Ovary (tissue), 3 donors: ENCODE measurements around the gene ZDHHC17.

Source experiments
- EP300 ChIP-seq: sonication (generic); formaldehyde crosslinking; IDR thresholded peaks from one replicate; pipeline ENCODE4 v1.6.1; 2017; ENCODE audit warnings: antibody characterized with exemption
- POLR2A ChIP-seq: fragments of 450-650 bp; IDR thresholded peaks from one replicate; pipeline ENCODE4 v1.6.1; 2017; ENCODE audit warnings: antibody characterized with exemption, mild to moderate bottlenecking, moderate library complexity
- TF ChIP-seq, protein P1 (sequence below), 3 donors: fragments of 450-650 bp in 2 of 3; fragments of 200-600 bp in 1 of 3; IDR thresholded peaks; one replicate each; pipeline versions ENCODE4 v1.5.1 to v1.8.0; 2016 to 2022; ENCODE audit warnings: antibody characterized with exemption in 3 of 3, mild to moderate bottlenecking in 1 of 3
- donor health status: DM: no; HTN: no; CAD: no.

DNA sequence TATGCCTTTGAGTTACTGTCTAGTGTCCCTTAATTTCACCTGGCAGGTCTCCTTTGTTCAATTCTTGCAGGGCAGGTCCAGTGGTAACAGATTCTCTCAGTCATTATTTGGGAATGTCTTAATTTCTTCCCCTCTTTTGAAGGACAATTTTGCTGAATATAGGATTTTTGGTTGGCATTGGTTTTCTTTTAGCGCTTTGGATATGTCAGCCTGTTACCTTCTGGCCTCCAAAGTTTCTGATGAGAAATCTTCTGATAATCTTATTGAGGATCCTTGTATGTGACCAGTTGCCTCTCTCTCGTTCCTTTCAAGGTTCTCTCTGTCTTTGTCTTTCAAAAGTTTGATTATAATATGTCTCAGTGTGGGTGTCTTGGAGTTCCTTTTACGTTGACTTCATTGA, 38.1 kb downstream of the ZDHHC17 start:
- no peak for TF ChIP-seq POLR2A
- TF ChIP-seq, protein P1, sequence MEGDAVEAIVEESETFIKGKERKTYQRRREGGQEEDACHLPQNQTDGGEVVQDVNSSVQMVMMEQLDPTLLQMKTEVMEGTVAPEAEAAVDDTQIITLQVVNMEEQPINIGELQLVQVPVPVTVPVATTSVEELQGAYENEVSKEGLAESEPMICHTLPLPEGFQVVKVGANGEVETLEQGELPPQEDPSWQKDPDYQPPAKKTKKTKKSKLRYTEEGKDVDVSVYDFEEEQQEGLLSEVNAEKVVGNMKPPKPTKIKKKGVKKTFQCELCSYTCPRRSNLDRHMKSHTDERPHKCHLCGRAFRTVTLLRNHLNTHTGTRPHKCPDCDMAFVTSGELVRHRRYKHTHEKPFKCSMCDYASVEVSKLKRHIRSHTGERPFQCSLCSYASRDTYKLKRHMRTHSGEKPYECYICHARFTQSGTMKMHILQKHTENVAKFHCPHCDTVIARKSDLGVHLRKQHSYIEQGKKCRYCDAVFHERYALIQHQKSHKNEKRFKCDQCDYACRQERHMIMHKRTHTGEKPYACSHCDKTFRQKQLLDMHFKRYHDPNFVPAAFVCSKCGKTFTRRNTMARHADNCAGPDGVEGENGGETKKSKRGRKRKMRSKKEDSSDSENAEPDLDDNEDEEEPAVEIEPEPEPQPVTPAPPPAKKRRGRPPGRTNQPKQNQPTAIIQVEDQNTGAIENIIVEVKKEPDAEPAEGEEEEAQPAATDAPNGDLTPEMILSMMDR (IDR thresholded peaks at IDR 0.05), result no peak
- TF ChIP-seq EP300, result no peak
